Peyer's patch (tissue), 4 donors: Measurements from ENCODE around the gene INPP5F. TPM values are rescaled to one million over a fixed set of nuclear protein-coding genes. Genes with fewer than 3 reads are reported as not detected.
"Not testable (repeated sequence)": the region's sequence is repeated elsewhere in the genome, so short reads cannot be mapped to it uniquely, and the experiment has no call there.

Source experiments
- DNase-seq, 3 donors: peaks; one replicate each; pipeline ENCODE4 v3.0.0-alpha.2; 2017 to 2019
- H3K27ac ChIP-seq, 4 donors: fragments of 200-600 bp; sonication (generic); one replicate each; pipeline ENCODE4 v1.5.1; 2016 to 2019
- H3K27me3 ChIP-seq, 2 donors: fragments of 200-600 bp; sonication (generic); one replicate each; pipeline ENCODE4 v1.5.1; 2019
- H3K36me3 ChIP-seq, 3 donors: fragments of 200-600 bp; sonication (generic); one replicate each; pipeline ENCODE4 v1.5.1; 2016 to 2019
- H3K4me1 ChIP-seq, 4 donors: fragments of 200-600 bp; sonication (generic); one replicate each; pipeline ENCODE4 v1.5.1; 2016 to 2019
- H3K4me3 ChIP-seq, 4 donors: fragments of 200-600 bp; sonication (generic); 1 replicate in 3 of 4; 2 replicates in 1 of 4; pipeline ENCODE4 v1.5.1; 2016 to 2019; ENCODE audit warnings: mild to moderate bottlenecking in 1 of 4
- H3K9me3 ChIP-seq, 4 donors: fragments of 200-600 bp; sonication (generic); one replicate each; pipeline ENCODE4 v1.5.1; 2016 to 2019; ENCODE audit warnings: mild to moderate bottlenecking in 1 of 4
- POLR2A ChIP-seq, 2 donors: fragments of 450-650 bp; IDR thresholded peaks; one replicate each; pipeline ENCODE4 v1.5.1; 2017; ENCODE audit warnings: antibody characterized with exemption in 2 of 2, mild to moderate bottlenecking in 2 of 2, moderate library complexity in 2 of 2
- total RNA-seq, 4 donors: library from RNA; depleted of rRNA; stranded (reverse); fragments of >200 nt; gene quantifications; one replicate each; pipeline ENCODE4 v1.1.0, GENCODE V29; 2016
- TF ChIP-seq, protein P1 (sequence below), 6 experiments: fragments of 450-650 bp in 4 of 6; fragments of 200-600 bp in 2 of 6; sonication (generic) in 1 of 6; IDR thresholded peaks; one replicate each; pipeline ENCODE4 v1.5.1; 2017 to 2019; ENCODE audit warnings: antibody characterized with exemption in 6 of 6, mild to moderate bottlenecking in 3 of 6, moderate library complexity in 1 of 6

The INPP5F gene
- total RNA-seq, 4 donors from 2014 or later, result 6.5 to 37.1 (median 10.2) TPM

DNA sequence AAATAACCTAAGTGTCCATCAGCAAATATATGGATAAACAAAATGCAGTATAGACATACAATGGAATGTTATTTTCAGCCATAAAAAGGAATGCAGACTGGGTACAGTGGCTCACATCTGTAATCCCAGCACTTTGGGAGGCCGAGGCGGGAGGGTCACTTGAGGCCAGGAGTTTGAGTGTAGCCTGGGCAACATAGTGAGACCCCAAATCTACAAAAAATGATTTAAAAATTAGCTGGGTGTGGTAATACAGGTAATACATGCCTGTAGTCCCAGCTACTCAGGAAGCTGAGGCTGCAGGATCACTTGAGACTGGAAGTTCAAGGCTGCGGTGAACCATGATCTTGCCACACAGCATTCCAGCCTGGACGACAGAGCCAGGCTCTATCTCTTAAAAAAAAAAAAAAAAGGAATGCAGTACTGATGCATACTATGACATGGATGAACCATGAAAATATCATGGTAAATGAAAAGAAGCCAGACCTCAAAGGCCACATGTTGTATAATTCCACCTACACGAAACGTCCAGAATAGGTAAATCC is 139.9 kb downstream of the INPP5F start:
- no peaks in the 10 kb centered on the region for H3K27me3 ChIP-seq
- H3K4me1 ChIP-seq, result peaks cover 0 to 13% (median 0%) of the 10 kb centered on the region in 4 donors
- H3K36me3 ChIP-seq, result no peaks in the 10 kb centered on the region
- no peaks in the 10 kb centered on the region for H3K9me3 ChIP-seq
- DNase-seq, result no peak
- no peak overlapping the region for H3K4me3 ChIP-seq
- H3K27ac ChIP-seq, result no peak overlapping the region
- TF ChIP-seq POLR2A (IDR thresholded peaks at IDR 0.05), result no peak
- TF ChIP-seq, protein P1, sequence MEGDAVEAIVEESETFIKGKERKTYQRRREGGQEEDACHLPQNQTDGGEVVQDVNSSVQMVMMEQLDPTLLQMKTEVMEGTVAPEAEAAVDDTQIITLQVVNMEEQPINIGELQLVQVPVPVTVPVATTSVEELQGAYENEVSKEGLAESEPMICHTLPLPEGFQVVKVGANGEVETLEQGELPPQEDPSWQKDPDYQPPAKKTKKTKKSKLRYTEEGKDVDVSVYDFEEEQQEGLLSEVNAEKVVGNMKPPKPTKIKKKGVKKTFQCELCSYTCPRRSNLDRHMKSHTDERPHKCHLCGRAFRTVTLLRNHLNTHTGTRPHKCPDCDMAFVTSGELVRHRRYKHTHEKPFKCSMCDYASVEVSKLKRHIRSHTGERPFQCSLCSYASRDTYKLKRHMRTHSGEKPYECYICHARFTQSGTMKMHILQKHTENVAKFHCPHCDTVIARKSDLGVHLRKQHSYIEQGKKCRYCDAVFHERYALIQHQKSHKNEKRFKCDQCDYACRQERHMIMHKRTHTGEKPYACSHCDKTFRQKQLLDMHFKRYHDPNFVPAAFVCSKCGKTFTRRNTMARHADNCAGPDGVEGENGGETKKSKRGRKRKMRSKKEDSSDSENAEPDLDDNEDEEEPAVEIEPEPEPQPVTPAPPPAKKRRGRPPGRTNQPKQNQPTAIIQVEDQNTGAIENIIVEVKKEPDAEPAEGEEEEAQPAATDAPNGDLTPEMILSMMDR (IDR thresholded peaks at IDR 0.05), result no peak

GRCh38 chr10:119867317-119867716 is 141.5 kb downstream of the INPP5F start:
- Histone ChIP-seq H3K36me3 (no peaks in the 10 kb centered on the region), H3K9me3 (no peaks in the 10 kb centered on the region), H3K27me3 (no peaks in the 10 kb centered on the region), H3K4me1 (peaks cover 0 to 21% (median 0%) of the 10 kb centered on the region in 4 donors), H3K4me3 (no peak overlapping the region), H3K27ac (no peak overlapping the region)
- no peak for DNase-seq
- TF ChIP-seq, protein P1 (IDR thresholded peaks at IDR 0.05), result no peak
- TF ChIP-seq POLR2A (IDR thresholded peaks at IDR 0.05), result no peak

DNA sequence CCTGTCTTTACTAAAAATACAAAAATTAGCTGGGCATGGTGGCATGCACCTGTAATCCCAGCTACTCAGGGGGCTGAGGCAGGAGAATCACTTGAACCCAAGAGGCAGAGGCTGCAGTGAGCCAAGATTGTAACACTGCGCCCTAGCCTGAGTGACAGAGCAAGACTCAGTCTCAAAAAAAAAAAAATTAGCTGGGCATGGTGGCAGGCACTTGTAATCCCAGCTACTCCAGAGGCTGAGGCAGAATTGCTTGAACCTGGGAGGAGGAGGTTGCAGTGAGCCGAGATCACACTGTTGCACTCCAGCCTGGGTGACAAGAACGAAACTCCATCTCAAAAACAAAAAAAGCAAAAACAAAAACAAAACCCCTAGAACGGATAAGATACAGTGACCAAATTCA is 143.5 kb downstream of the INPP5F start:
- peaks cover 0 to 25% (median 2%) of the 10 kb centered on the region in 4 donors for H3K4me1 ChIP-seq
- not testable (repeated sequence) for DNase-seq

GRCh38 chr10:119871881-119872609 is 146.2 kb downstream of the INPP5F start:
- peak; percentile 48 to 82 (median 76) for DNase-seq
- H3K9me3 ChIP-seq, result no peaks in the 10 kb centered on the region
- peaks cover 0 to 25% (median 2%) of the 10 kb centered on the region in 4 donors for H3K4me1 ChIP-seq
- TF ChIP-seq, protein P1 (IDR thresholded peaks at IDR 0.05), result no peak
- TF ChIP-seq POLR2A (IDR thresholded peaks at IDR 0.05), result no peak
- H3K27me3 ChIP-seq, result no peaks in the 10 kb centered on the region
- H3K4me3 ChIP-seq, result peak overlapping the region; percentile 77 to 98 (median 86)
- H3K36me3 ChIP-seq, result no peaks in the 10 kb centered on the region
- H3K27ac ChIP-seq, result peak overlapping the region; percentile 79 to 95 (median 92)

More for the DNA sequence above, 143.5 kb downstream of the INPP5F start:
- H3K27me3 ChIP-seq, H3K27ac ChIP-seq, H3K4me3 ChIP-seq, H3K9me3 ChIP-seq, H3K36me3 ChIP-seq: not testable (repeated sequence)

DNA sequence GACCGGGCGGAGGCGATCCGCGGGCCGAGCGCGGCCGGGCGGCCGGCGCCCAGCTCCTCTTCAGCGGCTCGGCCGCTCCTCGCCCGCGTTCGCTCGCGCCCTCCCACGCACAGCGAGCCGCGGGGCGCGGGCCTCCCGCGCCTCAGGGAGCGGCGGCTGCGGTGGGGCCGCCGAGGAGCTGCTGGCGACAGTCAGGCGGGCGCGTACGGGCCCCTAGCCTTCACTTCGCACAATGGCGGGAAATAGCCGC is 146.7 kb downstream of the INPP5F start, which contains the start of gene MCMBP:
TSS of gene MCMBP (minus strand) at position 234 of the 250 bp plus-strand sequence. CDS start 259 bp downstream, outside the sequence.
- DNase-seq, result no peak
- Histone ChIP-seq H3K27ac (peak within 1 kb of the TSS; percentile 79 to 95 (median 92)), H3K27me3 (no peaks in the 10 kb centered on the region), H3K4me3 (peak within 1 kb of the TSS; percentile 77 to 98 (median 86)), H3K9me3 (no peaks in the 10 kb centered on the region), H3K36me3 (no peaks in the 10 kb centered on the region), H3K4me1 (peaks cover 0 to 25% (median 2%) of the 10 kb centered on the region in 4 donors)
- peak; percentile 33 to 56 for TF ChIP-seq POLR2A (IDR thresholded peaks at IDR 0.05)
- TF ChIP-seq, protein P1 (IDR thresholded peaks at IDR 0.05), result no peak
